ENCODE results near the gene MAP3K5. TPM values are rescaled to one million over a fixed set of nuclear protein-coding genes. Genes with fewer than 3 reads are reported as not detected.
"Not testable (repeated sequence)": the region's sequence is repeated elsewhere in the genome, so short reads cannot be mapped to it uniquely, and the experiment has no call there.

MAP3K5 gene
- total RNA-seq, 2 donors from 2014 or later: 8.7 to 9.0 TPM

- Mint-ChIP-seq H3K36me3 (no peaks in the 10 kb centered on the region), H3K27ac (no peak overlapping the region), H3K9me3 (no peaks in the 10 kb centered on the region)
- ATAC-seq: no peak
- DNase-seq (ENCODE audit: low spot score in 2 of 2): no peak
Measured at GRCh38 chr6:136798044-136798443, 5.8 kb upstream of the MAP3K5 start.

- no peak for ATAC-seq
Measured at GRCh38 chr6:136795996-136796395, 3.7 kb upstream of the MAP3K5 start.

GRCh38 chr6:136795386-136795785 is 3.1 kb upstream of the MAP3K5 start:
- Mint-ChIP-seq H3K9me3 (no peaks in the 10 kb centered on the region), H3K36me3 (peaks cover 0 to 10% of the 10 kb centered on the region in 2 donors), H3K27ac (no peak overlapping the region)
- no peak for ATAC-seq
- no peak for DNase-seq (ENCODE audit: low spot score in 2 of 2)

More at GRCh38 chr6:136795996-136796395, 3.7 kb upstream of the MAP3K5 start:
- Mint-ChIP-seq H3K36me3 (peaks cover 0 to 8% of the 10 kb centered on the region in 2 donors), H3K27ac (no peak overlapping the region), H3K9me3 (no peaks in the 10 kb centered on the region)
- DNase-seq (ENCODE audit: low spot score in 2 of 2): no peak

GRCh38 chr6:136793363-136793762 is 1.1 kb upstream of the MAP3K5 start:
- H3K27ac Mint-ChIP-seq: peak overlapping the region in 1 of 2 donors; percentile 94
- peaks cover 0 to 10% of the 10 kb centered on the region in 2 donors for H3K36me3 Mint-ChIP-seq

GRCh38 chr6:136792095-136792409 is 225 bp downstream of the MAP3K5 start:
- Mint-ChIP-seq H3K27ac (peak overlapping the region in 1 of 2 donors; percentile 88), H3K9me3 (no peaks in the 10 kb centered on the region), H3K36me3 (peaks cover 0 to 10% of the 10 kb centered on the region in 2 donors)
- no peak for DNase-seq (ENCODE audit: low spot score in 2 of 2)
- peak; percentile 8 to 33 for ATAC-seq

More at GRCh38 chr6:136793363-136793762, 1.1 kb upstream of the MAP3K5 start:
- H3K9me3 Mint-ChIP-seq: no peaks in the 10 kb centered on the region
- ATAC-seq: no peak
- no peak for DNase-seq (ENCODE audit: low spot score in 2 of 2)

GRCh38 chr6:136791296-136792094 is 782 bp downstream of the MAP3K5 start:
- no peaks in the 10 kb centered on the region for H3K9me3 Mint-ChIP-seq
- peak; percentile 27 to 28 for ATAC-seq
- H3K36me3 Mint-ChIP-seq: peaks cover 0 to 10% of the 10 kb centered on the region in 2 donors

GRCh38 chr6:136790411-136791295 is 1.6 kb downstream of the MAP3K5 start:
- Mint-ChIP-seq H3K27ac (peak overlapping the region; percentile 56 to 88), H3K9me3 (no peaks in the 10 kb centered on the region), H3K36me3 (peaks cover 0 to 10% of the 10 kb centered on the region in 2 donors)
- DNase-seq (ENCODE audit: low spot score in 2 of 2) (no peak), ATAC-seq (no peak)

More at GRCh38 chr6:136791296-136792094, 782 bp downstream of the MAP3K5 start:
- peak; percentile 52 to 65 for DNase-seq (ENCODE audit: low spot score in 2 of 2)
- peak overlapping the region; percentile 56 to 88 for H3K27ac Mint-ChIP-seq

- DNase-seq (ENCODE audit: low spot score in 2 of 2); ATAC-seq; H3K27ac Mint-ChIP-seq; H3K9me3 Mint-ChIP-seq: not testable (repeated sequence)
- peaks cover 12 to 16% of the 10 kb centered on the region in 2 donors for H3K36me3 Mint-ChIP-seq
Measured at GRCh38 chr6:136789440-136789839, 2.8 kb downstream of the MAP3K5 start.

- ATAC-seq (no peak), DNase-seq (ENCODE audit: low spot score in 2 of 2) (no peak)
- peaks cover 20 to 27% of the 10 kb centered on the region in 2 donors for H3K36me3 Mint-ChIP-seq
- H3K27ac Mint-ChIP-seq: peak overlapping the region; percentile 68 to 81
- no peaks in the 10 kb centered on the region for H3K9me3 Mint-ChIP-seq
Measured at GRCh38 chr6:136788069-136788902, 4.0 kb downstream of the MAP3K5 start.

GRCh38 chr6:136787726-136788068 is 4.6 kb downstream of the MAP3K5 start:
- DNase-seq (ENCODE audit: low spot score in 2 of 2): no peak
- ATAC-seq: no peak
- no peaks in the 10 kb centered on the region for H3K9me3 Mint-ChIP-seq
- peak overlapping the region in 1 of 2 donors; percentile 68 for H3K27ac Mint-ChIP-seq
- peaks cover 20 to 27% of the 10 kb centered on the region in 2 donors for H3K36me3 Mint-ChIP-seq

GRCh38 chr6:136786658-136787057 is 5.6 kb downstream of the MAP3K5 start:
- H3K9me3 Mint-ChIP-seq: no peaks in the 10 kb centered on the region
- no peak for ATAC-seq
- H3K36me3 Mint-ChIP-seq: peaks cover 20 to 25% of the 10 kb centered on the region in 2 donors
- no peak overlapping the region for H3K27ac Mint-ChIP-seq
- no peak for DNase-seq (ENCODE audit: low spot score in 2 of 2)

- H3K9me3 Mint-ChIP-seq: no peaks in the 10 kb centered on the region
- H3K36me3 Mint-ChIP-seq: peaks cover 17 to 20% of the 10 kb centered on the region in 2 donors
- peak in 1 of 2 donors; percentile 62 for ATAC-seq
- peak overlapping the region; percentile 78 to 87 for H3K27ac Mint-ChIP-seq
- peak in 1 of 2 donors; percentile 62 for DNase-seq (ENCODE audit: low spot score in 2 of 2)
Measured at GRCh38 chr6:136784910-136785746, 7.1 kb downstream of the MAP3K5 start.

GRCh38 chr6:136784271-136784664 is 8.0 kb downstream of the MAP3K5 start:
- Mint-ChIP-seq H3K9me3 (no peaks in the 10 kb centered on the region), H3K36me3 (peaks cover 17 to 20% of the 10 kb centered on the region in 2 donors), H3K27ac (no peak overlapping the region)
- DNase-seq (ENCODE audit: low spot score in 2 of 2) (no peak), ATAC-seq (no peak)

GRCh38 chr6:136783495-136784270 is 8.6 kb downstream of the MAP3K5 start:
- no peak for DNase-seq (ENCODE audit: low spot score in 2 of 2)
- H3K36me3 Mint-ChIP-seq: peaks cover 17 to 20% of the 10 kb centered on the region in 2 donors

GRCh38 chr6:136783021-136783420 is 9.3 kb downstream of the MAP3K5 start:
- H3K36me3 Mint-ChIP-seq: peaks cover 17 to 20% of the 10 kb centered on the region in 2 donors
- ATAC-seq: no peak
- peak overlapping the region; percentile 36 to 77 for H3K27ac Mint-ChIP-seq
- DNase-seq (ENCODE audit: low spot score in 2 of 2): no peak
- H3K9me3 Mint-ChIP-seq: no peaks in the 10 kb centered on the region

More at GRCh38 chr6:136783495-136784270, 8.6 kb downstream of the MAP3K5 start:
- H3K27ac Mint-ChIP-seq: no peak overlapping the region
- ATAC-seq: no peak
- H3K9me3 Mint-ChIP-seq: no peaks in the 10 kb centered on the region
